HG02981 (cell line): ENCODE measurements around the gene RADIL.
"Not testable (repeated sequence)": the region's sequence is repeated elsewhere in the genome, so short reads cannot be mapped to it uniquely, and the experiment has no call there.

Source experiments
- ATAC-seq: cut with Tn5 transposase; IDR thresholded peaks from one replicate; pipeline ENCODE4 v1.9.1; 2021; ENCODE audit warnings: mild to moderate bottlenecking, moderate library complexity; ENCODE audit not compliant: unreplicated experiment

Gene RADIL

GRCh38 chr7:4794171-4794570 lies 89.3 kb downstream of the RADIL start:
- not testable (repeated sequence) for ATAC-seq

- not testable (repeated sequence) for ATAC-seq
Observed at GRCh38 chr7:4793385-4793993, 90.0 kb downstream of the RADIL start.

- ATAC-seq: peak; percentile 11
Observed at GRCh38 chr7:4792537-4793126, 90.9 kb downstream of the RADIL start.

GRCh38 chr7:4791738-4792536 lies 91.6 kb downstream of the RADIL start:
- ATAC-seq: peak; percentile 70

GRCh38 chr7:4791101-4791737 lies 92.3 kb downstream of the RADIL start:
- no peak for ATAC-seq

GRCh38 chr7:4790516-4790991 lies 93.0 kb downstream of the RADIL start:
- ATAC-seq: no peak

GRCh38 chr7:4790078-4790465 lies 93.4 kb downstream of the RADIL start:
- no peak for ATAC-seq

GRCh38 chr7:4789194-4790077 lies 94.1 kb downstream of the RADIL start:
- ATAC-seq: no peak

- no peak for ATAC-seq
Observed at GRCh38 chr7:4788627-4789189, 94.8 kb downstream of the RADIL start.

GRCh38 chr7:4787947-4788626 lies 95.4 kb downstream of the RADIL start:
- no peak for ATAC-seq

- ATAC-seq: no peak
Observed at GRCh38 chr7:4787541-4787940, 96.0 kb downstream of the RADIL start.

- no peak for ATAC-seq
Observed at GRCh38 chr7:4786015-4786414, 97.5 kb downstream of the RADIL start.

- no peak for ATAC-seq
Observed at GRCh38 chr7:4785371-4785770, 98.1 kb downstream of the RADIL start.

- ATAC-seq: no peak
Observed at GRCh38 chr7:4784799-4785198, 98.7 kb downstream of the RADIL start.

- ATAC-seq: no peak
Observed at GRCh38 chr7:4783762-4784351, 99.7 kb downstream of the RADIL start.

GRCh38 chr7:4783292-4783652 lies 100.2 kb downstream of the RADIL start:
- ATAC-seq: no peak

GRCh38 chr7:4782333-4783291 lies 100.9 kb downstream of the RADIL start:
- no peak for ATAC-seq

GRCh38 chr7:4781366-4782069 lies 102.0 kb downstream of the RADIL start:
- ATAC-seq: no peak
